Hematopoietic multipotent progenitor cell treated with erythropoietin and hydrocortisone succinate and interleukin-3 and kit ligand, for 15 days (in vitro differentiated cells): ENCODE data around the gene CD3G.
"Not testable (repeated sequence)": the region's sequence is repeated elsewhere in the genome, so short reads cannot be mapped to it uniquely, and the experiment has no call there.

Experiments
- DNase-seq: peaks from one replicate; pipeline ENCODE4 v3.0.0-alpha.2; 2015; ENCODE audit warnings: low spot score

CD3G gene

GRCh38 chr11:118379497-118379896 lies 35.4 kb downstream of the CD3G start:
- DNase-seq: no peak

- no peak for DNase-seq
These were observed 36.4 kb downstream of the CD3G start for GRCh38 chr11:118380571-118380970.

- no peak for DNase-seq
These were observed 38.8 kb downstream of the CD3G start for GRCh38 chr11:118382954-118383353.

GRCh38 chr11:118383657-118384056 lies 39.5 kb downstream of the CD3G start:
- no peak for DNase-seq

GRCh38 chr11:118396097-118396501 lies 52.0 kb downstream of the CD3G start:
- no peak for DNase-seq

- DNase-seq: no peak
These were observed 53.3 kb downstream of the CD3G start for GRCh38 chr11:118397448-118397847.

GRCh38 chr11:118398791-118399559 lies 54.8 kb downstream of the CD3G start:
- no peak for DNase-seq

GRCh38 chr11:118401151-118401879 lies 57.2 kb downstream of the CD3G start, which contains the start of gene ATP5MG:
ATP5MG (plus strand) TSS chr11:118401606; CDS start chr11:118401666, 60 bp downstream.
- DNase-seq: peak; percentile 96

- DNase-seq: no peak
These were observed 57.9 kb downstream of the CD3G start for GRCh38 chr11:118401880-118402590.

GRCh38 chr11:118402594-118402993 lies 58.5 kb downstream of the CD3G start:
- DNase-seq: not testable (repeated sequence)
